Loucy (cell line): ENCODE measurements around the gene STX16.
"Not testable (repeated sequence)": the region's sequence is repeated elsewhere in the genome, so short reads cannot be mapped to it uniquely, and the experiment has no call there.

Experiments used
- H2AFZ ChIP-seq: fragments of 200-600 bp; sonication (generic); 2 replicates; pipeline ENCODE4 v1.6.0; 2016; ENCODE audit warnings: antibody characterized with exemption, mild to moderate bottlenecking, low read length, moderate library complexity
- H3F3A ChIP-seq: fragments of 200-600 bp; 2 replicates; pipeline ENCODE4 v1.6.0; 2016; ENCODE audit warnings: antibody characterized with exemption, low read depth, mild to moderate bottlenecking
- H3K27me3 ChIP-seq: fragments of 200-600 bp; sonication (generic); 2 replicates; pipeline ENCODE4 v1.6.1; 2014; ENCODE audit warnings: low read length, mild to moderate bottlenecking; ENCODE audit not compliant: insufficient read depth, poor library complexity, severe bottlenecking
- H3K36me3 ChIP-seq: fragments of 200-600 bp; sonication (generic); 2 replicates; pipeline ENCODE4 v1.6.1; 2016; ENCODE audit warnings: low read length; ENCODE audit not compliant: insufficient read depth
- H3K4me1 ChIP-seq: fragments of 200-600 bp; sonication (generic); 2 replicates; pipeline ENCODE4 v1.5.1; 2014; ENCODE audit warnings: low read length, mild to moderate bottlenecking; ENCODE audit not compliant: insufficient read depth, poor library complexity, severe bottlenecking
- H3K4me2 ChIP-seq: fragments of 200-600 bp; sonication (generic); 2 replicates; pipeline ENCODE4 v1.6.0; 2014; ENCODE audit warnings: antibody characterized with exemption, low read length, low read depth, mild to moderate bottlenecking; ENCODE audit not compliant: poor library complexity, severe bottlenecking
- H3K4me3 ChIP-seq: fragments of 200-600 bp; sonication (generic); 2 replicates; pipeline ENCODE4 v1.5.1; 2014; ENCODE audit warnings: low read length, mild to moderate bottlenecking, mixed read lengths; ENCODE audit not compliant: poor library complexity, severe bottlenecking
- H3K79me2 ChIP-seq: fragments of 200-600 bp; sonication (generic); 2 replicates; pipeline ENCODE4 v1.6.1; 2014; ENCODE audit warnings: low read length; ENCODE audit not compliant: insufficient read depth
- H3K9ac ChIP-seq: fragments of 200-600 bp; sonication (generic); 2 replicates; pipeline ENCODE4 v1.6.0; 2014; ENCODE audit warnings: mild to moderate bottlenecking, low read depth, low read length, moderate library complexity; ENCODE audit not compliant: poor library complexity, severe bottlenecking
- H3K9me2 ChIP-seq: fragments of 200-600 bp; sonication (generic); replicated peaks from 2 replicates; pipeline ENCODE4 v1.6.1; 2016; ENCODE audit warnings: low read depth, low read length, mixed read lengths
- H3K9me3 ChIP-seq: fragments of 200-600 bp; sonication (generic); 2 replicates; pipeline ENCODE4 v1.6.1; 2014; ENCODE audit warnings: mild to moderate bottlenecking, antibody characterized with exemption, low read length, low read depth; ENCODE audit not compliant: insufficient read depth
- H4K20me1 ChIP-seq: fragments of 200-600 bp; sonication (generic); 2 replicates; pipeline ENCODE4 v1.6.0; 2014; ENCODE audit warnings: antibody characterized with exemption, low read length, mild to moderate bottlenecking; ENCODE audit not compliant: insufficient read depth, poor library complexity, severe bottlenecking
- CTCF ChIP-seq: fragments of 200-600 bp; sonication (generic); conservative IDR thresholded peaks from 2 replicates; pipeline ENCODE4 v1.5.1; 2014; ENCODE audit warnings: mild to moderate bottlenecking, antibody characterized with exemption, low read length
- EZH2phosphoT487 ChIP-seq: fragments of 200-600 bp; IDR thresholded peaks from 2 replicates; pipeline ENCODE4 v1.6.1; 2018; ENCODE audit warnings: antibody characterized with exemption, mild to moderate bottlenecking, moderate library complexity, borderline replicate concordance

The STX16 gene

GRCh38 chr20:58721951-58722778 is 71.1 kb downstream of the STX16 start:
- H2AFZ ChIP-seq, result no peak overlapping the region
- no peak for TF ChIP-seq CTCF
- TF ChIP-seq EZH2phosphoT487, result no peak
- no peak overlapping the region for H3K4me2 ChIP-seq

GRCh38 chr20:58722877-58723627 is 72.0 kb downstream of the STX16 start:
- TF ChIP-seq CTCF, result no peak
- TF ChIP-seq EZH2phosphoT487, result no peak
- Histone ChIP-seq H3K4me2 (no peak overlapping the region), H3K9me2 (no peaks in the 10 kb centered on the region), H3K79me2 (no peaks in the 10 kb centered on the region), H3K36me3 (no peaks in the 10 kb centered on the region), H3K4me1 (no peaks in the 10 kb centered on the region), H3F3A (no peaks in the 10 kb centered on the region), H3K4me3 (no peak overlapping the region), H3K9ac (no peak overlapping the region), H2AFZ (no peak overlapping the region), H3K9me3 (no peaks in the 10 kb centered on the region), H4K20me1 (no peaks in the 10 kb centered on the region), H3K27me3 (no peaks in the 10 kb centered on the region)

More at GRCh38 chr20:58721951-58722778, 71.1 kb downstream of the STX16 start:
- Histone ChIP-seq H3K36me3 (no peaks in the 10 kb centered on the region), H3K9ac (no peak overlapping the region), H3K79me2 (no peaks in the 10 kb centered on the region), H3F3A (no peaks in the 10 kb centered on the region), H3K27me3 (no peaks in the 10 kb centered on the region), H3K4me1 (no peaks in the 10 kb centered on the region), H3K4me3 (no peak overlapping the region), H3K9me2 (no peaks in the 10 kb centered on the region), H3K9me3 (no peaks in the 10 kb centered on the region), H4K20me1 (no peaks in the 10 kb centered on the region)

GRCh38 chr20:58723628-58723984 is 72.5 kb downstream of the STX16 start:
- H2AFZ ChIP-seq, result no peak overlapping the region
- H3K9me3 ChIP-seq, result no peaks in the 10 kb centered on the region
- H3K79me2 ChIP-seq, result no peaks in the 10 kb centered on the region
- no peak overlapping the region for H3K4me2 ChIP-seq
- H3F3A ChIP-seq, result no peaks in the 10 kb centered on the region
- TF ChIP-seq EZH2phosphoT487, result no peak
- no peak for TF ChIP-seq CTCF
- H4K20me1 ChIP-seq, result no peaks in the 10 kb centered on the region
- no peaks in the 10 kb centered on the region for H3K9me2 ChIP-seq
- H3K4me1 ChIP-seq, result no peaks in the 10 kb centered on the region
- no peaks in the 10 kb centered on the region for H3K27me3 ChIP-seq
- no peaks in the 10 kb centered on the region for H3K36me3 ChIP-seq
- H3K9ac ChIP-seq, result no peak overlapping the region
- no peak overlapping the region for H3K4me3 ChIP-seq

- not testable (repeated sequence) for H3K79me2 ChIP-seq, H3K9me2 ChIP-seq, H3F3A ChIP-seq, H3K36me3 ChIP-seq, H3K9ac ChIP-seq, H3K4me1 ChIP-seq, H3K4me2 ChIP-seq, H3K9me3 ChIP-seq, H2AFZ ChIP-seq, H4K20me1 ChIP-seq, H3K27me3 ChIP-seq, H3K4me3 ChIP-seq
These were observed 75.1 kb downstream of the STX16 start for GRCh38 chr20:58726156-58726555.
